ENCODE data around the gene MATN3.

- TF ChIP-seq ARNTL (CRISPR knock-in tag; IDR thresholded peaks at IDR 0.05; ENCODE audit: borderline replicate concordance, low read depth): no peak
- no peak for TF ChIP-seq TCF4 (CRISPR knock-in tag; IDR thresholded peaks at IDR 0.05; ENCODE audit: borderline replicate concordance)
- TF ChIP-seq ZFP3 (CRISPR knock-in tag; IDR thresholded peaks at IDR 0.05): no peak
- TF ChIP-seq ZNF565 (CRISPR knock-in tag; conservative IDR thresholded peaks at IDR 0.05; ENCODE audit: low read depth): no peak
- no peak for TF ChIP-seq PPARA (CRISPR knock-in tag; IDR thresholded peaks at IDR 0.05; ENCODE audit: borderline replicate concordance)
- TF ChIP-seq CREB5 (CRISPR knock-in tag; IDR thresholded peaks at IDR 0.05; ENCODE audit: low read depth): no peak
- TF ChIP-seq ESRRG (CRISPR knock-in tag; IDR thresholded peaks at IDR 0.05): no peak
- TF ChIP-seq POU6F1 (CRISPR knock-in tag; IDR thresholded peaks at IDR 0.05; ENCODE audit: borderline replicate concordance, low read depth): no peak
- no peak for TF ChIP-seq SNAI2 (CRISPR knock-in tag; IDR thresholded peaks at IDR 0.05)
Observed at GRCh38 chr2:20035955-20036666, 23.6 kb upstream of the MATN3 start.

Data from SK-N-SH treated with all-trans-retinoic acid at 6 μM for 48 hours (cell line).